CD14-positive monocyte (primary cell): ENCODE results near the gene GAPVD1. TPM values are rescaled to one million over a fixed set of nuclear protein-coding genes. Genes with fewer than 3 reads are reported as not detected.

ENCODE experiments used
- DNase-seq, 3 donors: peaks; one replicate each; pipeline ENCODE4 v3.0.0-alpha.2; 2011 to 2022
- H2AFZ ChIP-seq: 2 replicates; pipeline ENCODE4 v1.6.0; 2012; ENCODE audit warnings: mild to moderate bottlenecking, low read depth, low read length, inconsistent platforms; ENCODE audit not compliant: insufficient read depth, poor library complexity, severe bottlenecking
- H3K27ac ChIP-seq, 2 donors: 1 replicate in 1 of 2; 2 replicates in 1 of 2; pipeline ENCODE4 v1.5.1; 2012 to 2013; ENCODE audit warnings: low read length in 2 of 2, control low read depth in 1 of 2, inconsistent platforms in 1 of 2, low read depth in 1 of 2, mild to moderate bottlenecking in 1 of 2
- H3K27me3 ChIP-seq, 2 donors: one replicate each; pipeline versions ENCODE4 v1.6.0 to v1.6.1; 2011 to 2013; ENCODE audit warnings: low read length in 2 of 2; ENCODE audit not compliant: control insufficient read depth in 2 of 2, insufficient read depth in 2 of 2
- H3K36me3 ChIP-seq, 2 donors: replicated peaks in 1 of 2; 1 replicate in 1 of 2; 2 replicates in 1 of 2; pipeline versions ENCODE4 v1.5.1 to v1.6.1; 2012 to 2013; ENCODE audit warnings: low read length in 2 of 2, control low read depth in 1 of 2, inconsistent platforms in 1 of 2, mild to moderate bottlenecking in 1 of 2; ENCODE audit not compliant: insufficient read depth in 2 of 2, control insufficient read depth in 1 of 2
- H3K4me1 ChIP-seq, 2 donors: 1 replicate in 1 of 2; 2 replicates in 1 of 2; pipeline versions ENCODE4 v1.5.1 to v1.6.1; 2012 to 2013; ENCODE audit warnings: low read length in 2 of 2, control low read depth in 1 of 2, inconsistent platforms in 1 of 2, mild to moderate bottlenecking in 1 of 2, moderate library complexity in 1 of 2; ENCODE audit not compliant: insufficient read depth in 2 of 2, control insufficient read depth in 1 of 2
- H3K4me2 ChIP-seq: replicated peaks from 2 replicates; pipeline ENCODE3; 2012; ENCODE audit warnings: low read length, moderate library complexity, mild to moderate bottlenecking; ENCODE audit not compliant: poor library complexity, severe bottlenecking; ENCODE audit errors: extremely low read depth
- H3K4me3 ChIP-seq, 3 experiments: fragments of 200-600 bp in 1 of 3; sonication (generic) in 1 of 3; replicated peaks in 1 of 3; 1 replicate in 2 of 3; 2 replicates in 1 of 3; pipeline ENCODE4 v1.5.1; 2011 to 2013; ENCODE audit warnings: low read length in 3 of 3, mild to moderate bottlenecking in 3 of 3, control low read depth in 2 of 3, low read depth in 2 of 3, inconsistent platforms in 1 of 3, moderate library complexity in 1 of 3
- H3K79me2 ChIP-seq: 2 replicates; pipeline ENCODE4 v1.6.0; 2012; ENCODE audit warnings: mild to moderate bottlenecking, control low read depth, inconsistent platforms, low read length, moderate library complexity; ENCODE audit not compliant: insufficient read depth
- H3K9ac ChIP-seq: 2 replicates; pipeline ENCODE4 v1.6.0; 2017; ENCODE audit warnings: low read length, mild to moderate bottlenecking; ENCODE audit not compliant: insufficient read depth, poor library complexity, severe bottlenecking
- H3K9me3 ChIP-seq, 2 donors: replicated peaks in 1 of 2; 1 replicate in 1 of 2; 2 replicates in 1 of 2; pipeline versions ENCODE4 v1.5.1 to v1.6.1; 2012 to 2013; ENCODE audit warnings: low read length in 2 of 2, control low read depth in 1 of 2; ENCODE audit not compliant: control insufficient read depth in 1 of 2, insufficient read depth in 1 of 2
- H4K20me1 ChIP-seq: 2 replicates; pipeline ENCODE4 v1.6.0; 2012; ENCODE audit warnings: mild to moderate bottlenecking, low read length, control low read depth, moderate library complexity; ENCODE audit not compliant: insufficient read depth
- H3K27ac Mint-ChIP-seq, 7 donors: one replicate each; pipeline ENCODE4 v1.8.0; 2020; ENCODE audit warnings: mild to moderate bottlenecking in 7 of 7, mixed read lengths in 7 of 7, moderate library complexity in 6 of 7, inconsistent platforms in 2 of 7
- H3K27me3 Mint-ChIP-seq, 3 donors: one replicate each; pipeline ENCODE4 v1.8.0; 2021 to 2022; ENCODE audit warnings: low read depth in 3 of 3, mild to moderate bottlenecking in 3 of 3, mixed read lengths in 3 of 3, moderate library complexity in 3 of 3, inconsistent platforms in 1 of 3
- H3K36me3 Mint-ChIP-seq, 2 donors: one replicate each; pipeline ENCODE4 v1.8.0; 2020; ENCODE audit warnings: mixed read lengths in 2 of 2, inconsistent platforms in 1 of 2, mild to moderate bottlenecking in 1 of 2
- H3K4me1 Mint-ChIP-seq: one replicate; pipeline ENCODE4 v1.8.0; 2020; ENCODE audit warnings: mild to moderate bottlenecking, mixed read lengths
- H3K4me3 Mint-ChIP-seq, 2 donors: one replicate each; pipeline ENCODE4 v1.8.0; 2020; ENCODE audit warnings: mild to moderate bottlenecking in 2 of 2, mixed read lengths in 2 of 2, moderate library complexity in 1 of 2
- H3K9me3 Mint-ChIP-seq, 7 donors: one replicate each; pipeline ENCODE4 v1.8.0; 2020 to 2022; ENCODE audit warnings: mixed read lengths in 7 of 7, mild to moderate bottlenecking in 6 of 7, moderate library complexity in 6 of 7, inconsistent platforms in 2 of 7
- CTCF ChIP-seq: fragments of 200-600 bp; IDR thresholded peaks from one replicate; pipeline ENCODE4 v1.8.0; 2022; ENCODE audit warnings: antibody characterized with exemption, mild to moderate bottlenecking
- WGBS: methylation state at CpG from one replicate; pipeline ENCODE4 v1.1.5; 2013; ENCODE audit warnings: missing lambda C conversion rate; ENCODE audit not compliant: insufficient coverage; 5-methylcytosine and 5-hydroxymethylcytosine counted together
- intact Hi-C, 2 donors: fragments of 100-400 bp; cut with micrococcal nuclease; formaldehyde crosslinking; loops; one replicate each; pipeline versions ENCODE4 v1.15.0 to v1.15.1; 2023
- polyA plus RNA-seq, 3 donors: library from polyadenylated mRNA; depleted of rRNA in 1 of 3; unstranded in 2 of 3; stranded (reverse) in 1 of 3; fragments of 300-500 nt in 2 of 3; fragments of >200 nt in 1 of 3; fragmentation: Illumina TruSeq in 2 of 3; gene quantifications; 1 replicate in 2 of 3; 2 replicates in 1 of 3; pipeline ENCODE4 v1.2.3, GENCODE V29; 2012 to 2021

GAPVD1 gene
- polyA plus RNA-seq, 3 donors, result 18.7 to 49.2 (median 30.5) TPM

GRCh38 chr9:125407432-125407973 lies 145.9 kb downstream of the GAPVD1 start:
- Histone ChIP-seq H3K9ac (peak overlapping the region; percentile 74), H4K20me1 (no peaks in the 10 kb centered on the region), H2AFZ (peak overlapping the region; percentile 89), H3K4me2 (peak overlapping the region; percentile 88), H3K27ac (no peak overlapping the region), H3K27me3 (peaks cover 0 to 17% of the 10 kb centered on the region in 2 donors), H3K79me2 (no peaks in the 10 kb centered on the region), H3K36me3 (no peaks in the 10 kb centered on the region), H3K4me1 (peaks cover 8 to 15% of the 10 kb centered on the region in 2 donors), H3K9me3 (no peaks in the 10 kb centered on the region), H3K4me3 (peak overlapping the region in 2 of 3 experiments; percentile 37 to 78)
- peak overlapping the region; percentile 73 to 86 for H3K4me3 Mint-ChIP-seq
- no peak for DNase-seq
- WGBS, result 65% methylated on average over 10 of the region's 17 CpGs
- peaks cover 0 to 6% (median 0%) of the 10 kb centered on the region in 7 donors for H3K9me3 Mint-ChIP-seq
- intact Hi-C loops, result loop anchor here (5.0 to 10.0 kb wide), 4 partner anchors 697 to 1087 kb away; no protein-coding TSS in a partner anchor
- peaks cover 20% of the 10 kb centered on the region for H3K4me1 Mint-ChIP-seq
- peaks cover 24 to 33% (median 30%) of the 10 kb centered on the region in 3 donors for H3K27me3 Mint-ChIP-seq
- H3K27ac Mint-ChIP-seq, result peak overlapping the region in 1 of 7 donors; percentile 49
- TF ChIP-seq CTCF, result no peak
- peaks cover 0 to 3% of the 10 kb centered on the region in 2 donors for H3K36me3 Mint-ChIP-seq

DNA sequence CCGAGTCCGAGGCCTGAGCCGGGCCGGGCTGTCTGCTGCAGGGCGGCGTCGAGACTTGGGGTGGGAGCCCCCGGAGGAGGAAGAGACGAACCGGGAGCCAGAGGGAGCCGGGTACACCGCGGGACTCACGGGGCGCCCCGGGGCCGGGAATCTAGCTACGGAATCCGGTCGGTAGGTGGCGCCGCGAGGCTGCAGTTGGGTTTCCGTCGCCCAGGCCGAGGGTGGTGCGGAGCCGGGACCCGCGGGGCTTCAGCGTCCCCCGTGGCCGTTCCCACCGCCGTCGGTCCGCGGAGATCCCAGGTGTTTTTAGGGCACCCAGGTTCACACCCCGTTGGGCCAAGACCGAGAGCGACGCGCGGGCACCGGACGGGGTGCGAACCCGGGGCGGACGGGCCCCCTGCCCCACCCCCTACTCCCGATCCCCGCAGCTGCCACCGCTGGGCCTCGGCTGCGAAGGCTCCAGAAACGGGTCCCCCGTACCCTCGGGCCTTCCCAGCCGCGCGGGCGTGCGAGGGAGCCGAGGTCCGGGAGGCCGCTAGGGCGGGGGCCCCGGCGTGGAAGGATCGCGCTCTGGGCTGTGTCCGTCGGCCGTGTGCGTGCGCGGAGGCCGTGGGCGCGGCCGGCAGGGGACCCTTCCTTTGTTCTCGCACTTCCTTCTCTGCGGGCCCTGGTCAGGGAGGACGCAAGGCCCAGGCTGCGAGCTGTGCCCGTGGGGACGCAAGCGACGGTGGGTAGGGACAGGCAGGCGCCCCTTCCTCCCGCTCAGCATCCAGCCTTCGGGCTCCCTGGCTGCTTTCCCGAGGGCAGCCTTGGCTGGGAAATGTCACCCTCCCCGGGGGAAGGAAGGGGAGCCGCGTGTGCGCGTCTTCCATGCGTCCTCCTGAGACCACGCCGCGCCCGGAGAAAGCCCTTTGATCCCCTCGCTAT lies 146.6 kb downstream of the GAPVD1 start:
- Mint-ChIP-seq H3K9me3 (peaks cover 0 to 6% (median 0%) of the 10 kb centered on the region in 7 donors), H3K27ac (peak overlapping the region in 2 of 7 donors; percentile 69 to 76), H3K4me3 (peak overlapping the region; percentile 73 to 86), H3K36me3 (peaks cover 0 to 3% of the 10 kb centered on the region in 2 donors), H3K4me1 (peaks cover 20% of the 10 kb centered on the region), H3K27me3 (peaks cover 24 to 33% (median 30%) of the 10 kb centered on the region in 3 donors)
- peak overlapping the region; percentile 89 for H2AFZ ChIP-seq
- no peak overlapping the region for H3K27ac ChIP-seq
- H3K9me3 ChIP-seq, result no peaks in the 10 kb centered on the region
- H3K79me2 ChIP-seq, result no peaks in the 10 kb centered on the region
- peak overlapping the region; percentile 74 for H3K9ac ChIP-seq
- under 1% methylated on average over 91 of the region's 104 CpGs for WGBS
- peak overlapping the region; percentile 88 for H3K4me2 ChIP-seq
- intact Hi-C loops, result loop anchor here (1.0 to 10.0 kb wide), 6 partner anchors 697 to 1087 kb away; no protein-coding TSS in a partner anchor
- H3K4me3 ChIP-seq, result peak overlapping the region; percentile 35 to 78 (median 37)
- H3K4me1 ChIP-seq, result peaks cover 8 to 15% of the 10 kb centered on the region in 2 donors
- H3K27me3 ChIP-seq, result peaks cover 0 to 17% of the 10 kb centered on the region in 2 donors
- no peaks in the 10 kb centered on the region for H4K20me1 ChIP-seq
- peak; percentile 97 for TF ChIP-seq CTCF
- peak; percentile 56 to 66 (median 63) for DNase-seq
- H3K36me3 ChIP-seq, result no peaks in the 10 kb centered on the region
